Dendritic cell treated with granulocyte-macrophage colony-stimulating factor and Interleukin-4, amounts not matched to agents 40 ng/mL and 50 ng/mL, for 4 days (primary cell): ENCODE results near the gene PRR5L.
A peak's percentile ranks its signal among the peaks of the same experiment; 100 is the strongest.

Experiments
- H3K27ac Mint-ChIP-seq: one replicate; pipeline ENCODE4 v1.8.0; 2022; ENCODE audit warnings: mild to moderate bottlenecking, mixed read lengths
- H3K27me3 Mint-ChIP-seq: one replicate; pipeline ENCODE4 v1.8.0; 2022; ENCODE audit warnings: mild to moderate bottlenecking, mixed read lengths
- H3K36me3 Mint-ChIP-seq: one replicate; pipeline ENCODE4 v1.8.0; 2022; ENCODE audit warnings: low read depth, mixed read lengths
- H3K4me1 Mint-ChIP-seq: one replicate; pipeline ENCODE4 v1.8.0; 2022; ENCODE audit warnings: low read depth, mixed read lengths
- H3K4me3 Mint-ChIP-seq: one replicate; pipeline ENCODE4 v1.8.0; 2022; ENCODE audit warnings: mild to moderate bottlenecking, moderate library complexity, mixed read lengths
- H3K9me3 Mint-ChIP-seq: one replicate; pipeline ENCODE4 v1.8.0; 2022; ENCODE audit warnings: mixed read lengths
- intact Hi-C: fragments of 100-400 bp; cut with micrococcal nuclease; formaldehyde crosslinking; loops from one replicate; pipeline ENCODE4 v1.15.0; 2022

Gene PRR5L

DNA sequence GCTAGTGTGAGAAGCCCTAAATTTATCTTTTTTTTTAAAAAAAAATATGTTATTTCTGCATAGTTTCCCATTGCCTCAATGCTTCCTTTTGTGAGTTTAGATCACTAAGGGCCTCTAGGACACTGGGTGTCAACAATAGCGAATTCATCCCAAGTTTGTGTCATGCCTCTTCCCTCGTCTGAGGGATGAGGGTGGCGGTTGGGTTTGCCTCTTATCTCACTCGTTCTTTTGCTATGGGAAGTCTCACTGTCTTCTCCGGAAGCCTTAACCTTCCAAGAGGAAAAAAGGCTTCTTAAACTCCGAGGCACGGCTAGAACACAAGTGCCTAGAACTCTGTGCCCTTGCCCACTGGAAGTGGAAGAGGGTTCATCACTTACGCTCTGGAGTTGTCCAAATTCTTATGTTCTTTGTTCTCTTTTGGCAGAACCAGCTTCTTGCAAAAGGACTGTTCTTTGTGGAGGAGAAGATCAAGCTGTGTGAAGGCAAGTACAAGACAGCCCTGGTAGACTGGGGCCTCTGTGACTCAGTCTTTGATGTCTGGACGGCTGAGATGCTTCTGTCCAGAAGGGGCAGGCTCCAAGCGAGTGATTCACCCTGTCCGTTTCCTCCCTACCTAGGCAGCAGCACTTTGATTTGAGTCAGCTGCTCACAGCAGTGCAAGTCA is 135.5 kb downstream of the PRR5L start:
- Mint-ChIP-seq H3K36me3 (no peaks in the 10 kb centered on the region), H3K9me3 (no peaks in the 10 kb centered on the region), H3K27me3 (peaks cover 26% of the 10 kb centered on the region), H3K27ac (no peak overlapping the region), H3K4me1 (peaks cover 22% of the 10 kb centered on the region), H3K4me3 (no peak overlapping the region)
- intact Hi-C loops, result no loop called here

GRCh38 chr11:36432093-36432469 is 136.0 kb downstream of the PRR5L start:
- Mint-ChIP-seq H3K4me3 (no peak overlapping the region), H3K27ac (no peak overlapping the region), H3K27me3 (peaks cover 26% of the 10 kb centered on the region), H3K36me3 (no peaks in the 10 kb centered on the region), H3K4me1 (peaks cover 16% of the 10 kb centered on the region), H3K9me3 (no peaks in the 10 kb centered on the region)
- intact Hi-C loops, result no loop called here

- no peak overlapping the region for H3K4me3 Mint-ChIP-seq
- no peaks in the 10 kb centered on the region for H3K36me3 Mint-ChIP-seq
- H3K27ac Mint-ChIP-seq, result no peak overlapping the region
- intact Hi-C loops, result no loop called here
- H3K27me3 Mint-ChIP-seq, result peaks cover 28% of the 10 kb centered on the region
- peaks cover 10% of the 10 kb centered on the region for H3K4me1 Mint-ChIP-seq
- H3K9me3 Mint-ChIP-seq, result no peaks in the 10 kb centered on the region
Observed at GRCh38 chr11:36432738-36433137, 136.7 kb downstream of the PRR5L start.

DNA sequence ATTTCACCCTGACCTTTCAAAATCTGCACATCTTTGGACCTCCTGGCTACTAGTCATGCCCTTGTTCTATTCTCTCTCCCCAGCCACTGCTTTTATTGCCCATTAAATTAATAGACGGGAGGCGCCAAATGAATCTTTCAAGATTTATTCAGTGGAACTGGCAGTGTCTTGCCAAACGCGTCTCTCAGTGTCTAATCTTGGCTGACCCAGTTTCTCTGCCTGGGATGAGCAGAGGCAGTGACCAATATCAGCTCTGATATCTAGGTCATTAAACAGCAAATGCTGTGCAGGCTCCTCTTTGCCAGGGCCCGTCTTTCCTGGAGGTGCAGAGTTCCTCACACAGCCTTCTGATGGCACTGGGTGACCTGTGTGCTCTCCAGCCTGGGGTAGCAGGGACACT is 140.0 kb downstream of the PRR5L start:
- Mint-ChIP-seq H3K4me1 (peaks cover 21% of the 10 kb centered on the region), H3K9me3 (no peaks in the 10 kb centered on the region), H3K36me3 (no peaks in the 10 kb centered on the region), H3K27ac (no peak overlapping the region), H3K4me3 (no peak overlapping the region), H3K27me3 (peaks cover 30% of the 10 kb centered on the region)
- intact Hi-C loops, result no loop called here

DNA sequence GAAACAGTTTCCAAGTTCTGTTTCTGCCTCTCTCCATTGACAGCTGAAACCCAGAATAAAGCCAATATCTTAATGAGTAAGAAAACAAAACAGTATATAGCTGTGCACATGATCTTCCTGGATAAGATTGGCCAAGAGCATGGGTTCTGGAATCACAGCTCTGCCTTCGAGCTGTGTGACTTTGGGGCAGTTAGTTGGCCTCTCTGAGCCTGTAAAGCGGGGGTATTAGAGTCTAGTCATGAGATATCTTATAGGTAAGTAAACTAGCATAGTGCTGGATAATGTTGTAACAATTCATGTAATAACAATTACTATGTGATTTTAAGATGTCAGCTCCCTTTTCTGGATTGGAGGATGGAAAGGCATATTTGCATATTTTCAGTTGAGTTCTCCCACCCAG is 140.5 kb downstream of the PRR5L start:
- intact Hi-C loops, result no loop called here
- H3K36me3 Mint-ChIP-seq, result no peaks in the 10 kb centered on the region

GRCh38 chr11:36437413-36437812 is 141.3 kb downstream of the PRR5L start:
- intact Hi-C loops, result no loop called here
- no peak overlapping the region for H3K4me3 Mint-ChIP-seq

More for the DNA sequence above, 140.5 kb downstream of the PRR5L start:
- H3K27ac Mint-ChIP-seq, result no peak overlapping the region
- H3K27me3 Mint-ChIP-seq, result peaks cover 30% of the 10 kb centered on the region
- H3K4me3 Mint-ChIP-seq, result no peak overlapping the region
- no peaks in the 10 kb centered on the region for H3K9me3 Mint-ChIP-seq
- peaks cover 19% of the 10 kb centered on the region for H3K4me1 Mint-ChIP-seq

GRCh38 chr11:36438126-36438525 is 142.0 kb downstream of the PRR5L start:
- Mint-ChIP-seq H3K4me3 (no peak overlapping the region), H3K27ac (no peak overlapping the region), H3K4me1 (peaks cover 12% of the 10 kb centered on the region), H3K27me3 (peaks cover 24% of the 10 kb centered on the region), H3K36me3 (no peaks in the 10 kb centered on the region), H3K9me3 (no peaks in the 10 kb centered on the region)
- intact Hi-C loops, result no loop called here

More at GRCh38 chr11:36437413-36437812, 141.3 kb downstream of the PRR5L start:
- Mint-ChIP-seq H3K9me3 (no peaks in the 10 kb centered on the region), H3K4me1 (peaks cover 12% of the 10 kb centered on the region), H3K27ac (no peak overlapping the region), H3K36me3 (no peaks in the 10 kb centered on the region), H3K27me3 (peaks cover 26% of the 10 kb centered on the region)

DNA sequence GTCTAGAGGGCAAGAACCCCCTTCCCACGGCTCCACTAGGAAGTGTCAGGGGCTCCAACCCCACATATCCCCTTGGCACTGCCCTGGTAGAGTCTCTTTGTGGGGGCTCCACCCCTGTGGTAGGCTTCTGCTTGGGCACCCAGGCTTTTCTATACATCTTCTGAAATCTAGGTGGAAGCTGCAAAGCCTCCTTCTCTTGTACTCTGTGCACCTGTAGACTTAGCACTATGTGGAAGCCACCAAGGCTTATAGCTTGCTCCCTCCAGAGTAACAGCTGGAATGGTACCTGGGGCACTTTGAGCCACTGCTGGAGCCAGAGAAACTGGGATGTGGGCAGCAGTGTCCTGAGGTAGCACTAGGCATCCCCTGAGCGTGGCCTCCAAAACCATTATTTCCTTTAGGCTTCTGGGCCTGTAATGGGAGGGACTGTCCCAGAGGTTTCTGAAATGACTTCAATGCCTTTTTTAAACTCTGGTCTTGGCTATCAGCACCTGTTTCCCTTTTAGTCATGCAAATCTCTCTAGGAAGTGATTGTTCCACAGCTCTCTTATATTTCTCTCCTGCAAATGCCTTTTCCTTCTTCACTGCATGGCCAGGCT is 145.6 kb downstream of the PRR5L start:
- intact Hi-C loops, result no loop called here
- Mint-ChIP-seq H3K4me3 (no peak overlapping the region), H3K27ac (no peak overlapping the region)

DNA sequence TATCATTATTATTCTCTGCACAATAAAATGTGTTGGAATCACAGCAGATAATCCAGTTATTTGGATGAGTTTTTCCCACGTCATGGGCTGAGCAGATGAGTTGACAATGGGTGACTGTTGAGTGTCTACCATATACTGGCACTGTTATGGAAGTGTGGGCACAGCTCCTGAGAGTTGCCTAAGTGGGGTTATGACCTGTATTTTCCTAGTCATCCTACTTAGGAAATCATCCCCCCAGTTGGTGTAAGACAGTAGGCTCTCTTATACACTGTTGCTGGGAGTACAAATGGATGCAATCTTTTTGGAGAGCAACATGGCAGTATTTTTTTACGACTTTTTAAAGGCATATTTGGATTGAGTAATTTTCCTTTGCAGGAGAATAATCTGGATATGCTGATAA is 147.6 kb downstream of the PRR5L start:
- no peak overlapping the region for H3K27ac Mint-ChIP-seq
- no peaks in the 10 kb centered on the region for H3K9me3 Mint-ChIP-seq
- H3K36me3 Mint-ChIP-seq, result no peaks in the 10 kb centered on the region
- peaks cover 21% of the 10 kb centered on the region for H3K4me1 Mint-ChIP-seq
- intact Hi-C loops, result no loop called here
- H3K27me3 Mint-ChIP-seq, result peaks cover 12% of the 10 kb centered on the region
- no peak overlapping the region for H3K4me3 Mint-ChIP-seq

More for the DNA sequence above, 145.6 kb downstream of the PRR5L start:
- Mint-ChIP-seq H3K36me3 (no peaks in the 10 kb centered on the region), H3K27me3 (peaks cover 15% of the 10 kb centered on the region), H3K4me1 (peaks cover 23% of the 10 kb centered on the region), H3K9me3 (no peaks in the 10 kb centered on the region)

GRCh38 chr11:36446135-36446534 is 150.0 kb downstream of the PRR5L start:
- peaks cover 33% of the 10 kb centered on the region for H3K27me3 Mint-ChIP-seq
- H3K4me1 Mint-ChIP-seq, result peaks cover 27% of the 10 kb centered on the region
- no peaks in the 10 kb centered on the region for H3K36me3 Mint-ChIP-seq
- H3K4me3 Mint-ChIP-seq, result no peak overlapping the region
- H3K27ac Mint-ChIP-seq, result no peak overlapping the region
- intact Hi-C loops, result no loop called here
- no peaks in the 10 kb centered on the region for H3K9me3 Mint-ChIP-seq

DNA sequence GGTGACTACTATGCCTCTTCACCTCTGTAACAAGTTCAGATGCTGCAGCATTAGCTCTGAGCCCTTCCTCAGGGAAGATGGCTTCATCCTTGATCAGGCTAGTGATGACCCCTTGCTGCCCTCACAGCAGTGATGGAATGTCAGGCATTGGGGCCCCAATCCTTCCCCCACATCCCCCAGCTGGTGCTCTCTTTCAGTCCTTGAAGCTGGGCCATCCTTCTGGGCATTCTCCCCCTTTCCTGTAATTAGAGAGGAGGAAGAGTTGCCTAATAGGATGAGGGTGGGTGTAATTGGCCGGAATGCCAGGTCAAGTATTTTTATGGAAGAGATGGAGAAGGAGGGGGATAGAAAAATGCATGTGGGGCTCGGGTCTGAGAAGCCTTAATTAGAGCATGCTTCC is 151.4 kb downstream of the PRR5L start:
- intact Hi-C loops, result no loop called here
- peaks cover 33% of the 10 kb centered on the region for H3K4me1 Mint-ChIP-seq

GRCh38 chr11:36447947-36448346 is 151.9 kb downstream of the PRR5L start:
- no peaks in the 10 kb centered on the region for H3K36me3 Mint-ChIP-seq
- H3K9me3 Mint-ChIP-seq, result no peaks in the 10 kb centered on the region
- no peak overlapping the region for H3K4me3 Mint-ChIP-seq
- H3K4me1 Mint-ChIP-seq, result peaks cover 35% of the 10 kb centered on the region
- intact Hi-C loops, result no loop called here
- peaks cover 35% of the 10 kb centered on the region for H3K27me3 Mint-ChIP-seq
- H3K27ac Mint-ChIP-seq, result no peak overlapping the region

More for the DNA sequence above, 151.4 kb downstream of the PRR5L start:
- no peak overlapping the region for H3K4me3 Mint-ChIP-seq
- peaks cover 34% of the 10 kb centered on the region for H3K27me3 Mint-ChIP-seq
- no peaks in the 10 kb centered on the region for H3K36me3 Mint-ChIP-seq
- H3K9me3 Mint-ChIP-seq, result no peaks in the 10 kb centered on the region
- H3K27ac Mint-ChIP-seq, result no peak overlapping the region

DNA sequence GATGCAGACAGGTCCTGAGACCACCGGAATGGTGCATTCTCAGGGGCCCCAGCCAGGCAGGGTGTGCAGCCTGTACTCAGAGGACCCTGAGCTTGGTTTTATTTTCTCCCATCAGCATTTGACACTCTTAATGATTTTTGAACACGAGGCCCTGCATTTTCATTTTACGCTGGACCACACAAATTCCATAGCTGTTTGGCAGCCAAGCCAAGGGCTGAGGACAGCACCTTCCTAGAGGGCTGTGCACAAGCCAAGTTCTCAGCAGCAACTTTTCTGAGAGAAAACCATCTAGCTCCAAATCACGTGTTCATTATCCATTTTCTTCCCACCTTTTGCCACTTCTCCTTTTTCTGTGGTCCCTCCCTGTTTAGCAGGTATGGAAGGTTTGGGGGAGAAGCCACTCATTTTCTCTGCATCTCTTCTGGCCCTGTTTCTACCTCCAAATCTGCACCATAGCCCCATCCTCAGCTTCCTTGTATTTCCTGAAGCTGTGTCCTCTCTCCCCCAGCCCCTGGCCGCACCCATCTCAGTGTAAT is 153.5 kb downstream of the PRR5L start:
- H3K36me3 Mint-ChIP-seq, result no peaks in the 10 kb centered on the region
- peaks cover 44% of the 10 kb centered on the region for H3K4me1 Mint-ChIP-seq
- H3K4me3 Mint-ChIP-seq, result peak overlapping the region; percentile 1
- no peaks in the 10 kb centered on the region for H3K9me3 Mint-ChIP-seq
- H3K27me3 Mint-ChIP-seq, result peaks cover 32% of the 10 kb centered on the region
- H3K27ac Mint-ChIP-seq, result no peak overlapping the region
- intact Hi-C loops, result no loop called here

GRCh38 chr11:36450110-36450572 is 154.1 kb downstream of the PRR5L start:
- intact Hi-C loops, result no loop called here
- no peaks in the 10 kb centered on the region for H3K36me3 Mint-ChIP-seq
- H3K27me3 Mint-ChIP-seq, result peaks cover 36% of the 10 kb centered on the region
- H3K9me3 Mint-ChIP-seq, result no peaks in the 10 kb centered on the region
- peak overlapping the region; percentile 1 for H3K4me3 Mint-ChIP-seq
- H3K4me1 Mint-ChIP-seq, result peaks cover 49% of the 10 kb centered on the region
- H3K27ac Mint-ChIP-seq, result no peak overlapping the region
